DOHH2 (cell line): ENCODE results near the gene CIART.

ENCODE experiments used
- EZH2phosphoT487 ChIP-seq: fragments of 200-600 bp; sonication (generic); IDR thresholded peaks from 2 replicates; pipeline ENCODE4 v1.6.1; 2017; ENCODE audit warnings: borderline replicate concordance, mild to moderate bottlenecking, antibody characterized with exemption, low read length, moderate library complexity, mixed read lengths
- TF ChIP-seq, protein P1 (sequence below): fragments of 200-600 bp; sonication (generic); IDR thresholded peaks from one replicate; pipeline ENCODE4 v1.5.1; 2014; ENCODE audit warnings: antibody characterized with exemption, mild to moderate bottlenecking, low read depth, low read length; ENCODE audit not compliant: poor library complexity, severe bottlenecking

DNA sequence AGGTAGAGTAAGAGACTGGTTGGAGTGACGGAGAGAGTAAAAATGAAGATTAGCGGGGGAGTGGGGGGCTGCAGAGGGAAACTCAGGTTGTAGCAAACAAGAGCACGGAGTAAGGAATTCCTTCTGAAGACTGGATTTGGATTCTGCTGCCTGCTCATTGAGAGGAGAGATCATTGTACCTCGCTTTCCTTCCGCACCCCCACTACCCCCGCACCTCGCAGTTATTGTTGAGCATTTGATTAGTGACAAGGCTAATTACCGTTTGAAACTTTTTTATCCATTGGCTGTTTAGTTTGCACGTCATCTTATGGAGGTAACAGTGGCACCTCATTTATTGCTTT is 39.4 kb downstream of the CIART start:
- TF ChIP-seq, protein P1, sequence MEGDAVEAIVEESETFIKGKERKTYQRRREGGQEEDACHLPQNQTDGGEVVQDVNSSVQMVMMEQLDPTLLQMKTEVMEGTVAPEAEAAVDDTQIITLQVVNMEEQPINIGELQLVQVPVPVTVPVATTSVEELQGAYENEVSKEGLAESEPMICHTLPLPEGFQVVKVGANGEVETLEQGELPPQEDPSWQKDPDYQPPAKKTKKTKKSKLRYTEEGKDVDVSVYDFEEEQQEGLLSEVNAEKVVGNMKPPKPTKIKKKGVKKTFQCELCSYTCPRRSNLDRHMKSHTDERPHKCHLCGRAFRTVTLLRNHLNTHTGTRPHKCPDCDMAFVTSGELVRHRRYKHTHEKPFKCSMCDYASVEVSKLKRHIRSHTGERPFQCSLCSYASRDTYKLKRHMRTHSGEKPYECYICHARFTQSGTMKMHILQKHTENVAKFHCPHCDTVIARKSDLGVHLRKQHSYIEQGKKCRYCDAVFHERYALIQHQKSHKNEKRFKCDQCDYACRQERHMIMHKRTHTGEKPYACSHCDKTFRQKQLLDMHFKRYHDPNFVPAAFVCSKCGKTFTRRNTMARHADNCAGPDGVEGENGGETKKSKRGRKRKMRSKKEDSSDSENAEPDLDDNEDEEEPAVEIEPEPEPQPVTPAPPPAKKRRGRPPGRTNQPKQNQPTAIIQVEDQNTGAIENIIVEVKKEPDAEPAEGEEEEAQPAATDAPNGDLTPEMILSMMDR = no peak
- no peak for TF ChIP-seq EZH2phosphoT487
